HL-60 (cell line): ENCODE measurements around the gene MRPS18A.

Experiments
- DNase-seq, 2 experiments: peaks; one replicate each; pipeline ENCODE4 v3.0.0-alpha.2; 2010 to 2020; ENCODE audit warnings: low read depth in 1 of 2, low spot score in 1 of 2
- H3K27ac ChIP-seq: fragments of 250-450 bp; sonication (Bioruptor Pico); replicated peaks from 2 replicates; pipeline ENCODE4 v1.5.1; 2020; ENCODE audit warnings: mild to moderate bottlenecking, moderate library complexity
- H3K27me3 ChIP-seq: fragments of 250-450 bp; sonication (Bioruptor Pico); 2 replicates; pipeline ENCODE4 v1.5.1; 2021; ENCODE audit warnings: mild to moderate bottlenecking, moderate library complexity; ENCODE audit not compliant: insufficient read depth, poor library complexity, severe bottlenecking
- H3K4me3 ChIP-seq: replicated peaks from 2 replicates; pipeline ENCODE4 v1.5.1; 2011; ENCODE audit warnings: mild to moderate bottlenecking, control low read depth, low read length; ENCODE audit not compliant: insufficient read depth
- CTCF ChIP-seq: IDR thresholded peaks from one replicate; pipeline ENCODE4 v1.5.1; 2011; ENCODE audit warnings: low read length, control low read depth, inconsistent platforms; ENCODE audit not compliant: insufficient read depth
- GABPA ChIP-seq: IDR thresholded peaks from 2 replicates; pipeline ENCODE4 v1.6.1; 2012; ENCODE audit warnings: low read depth
- POLR2AphosphoS5 ChIP-seq: IDR thresholded peaks from 2 replicates; pipeline ENCODE4 v1.6.1; 2012; ENCODE audit warnings: low read depth
- SPI1 ChIP-seq: IDR thresholded peaks from 2 replicates; pipeline ENCODE4 v1.6.1; 2012; ENCODE audit warnings: low read depth, mild to moderate bottlenecking, borderline replicate concordance
- TF ChIP-seq, protein P1 (sequence below): IDR thresholded peaks from 2 replicates; pipeline ENCODE4 v1.6.1; 2012; ENCODE audit warnings: low read depth; ENCODE audit not compliant: insufficient replicate concordance

Gene MRPS18A

GRCh38 chr6:43710576-43710975 lies 23.0 kb upstream of the MRPS18A start:
- H3K27me3 ChIP-seq = no peaks in the 10 kb centered on the region
- TF ChIP-seq GABPA = no peak
- TF ChIP-seq, protein P1, sequence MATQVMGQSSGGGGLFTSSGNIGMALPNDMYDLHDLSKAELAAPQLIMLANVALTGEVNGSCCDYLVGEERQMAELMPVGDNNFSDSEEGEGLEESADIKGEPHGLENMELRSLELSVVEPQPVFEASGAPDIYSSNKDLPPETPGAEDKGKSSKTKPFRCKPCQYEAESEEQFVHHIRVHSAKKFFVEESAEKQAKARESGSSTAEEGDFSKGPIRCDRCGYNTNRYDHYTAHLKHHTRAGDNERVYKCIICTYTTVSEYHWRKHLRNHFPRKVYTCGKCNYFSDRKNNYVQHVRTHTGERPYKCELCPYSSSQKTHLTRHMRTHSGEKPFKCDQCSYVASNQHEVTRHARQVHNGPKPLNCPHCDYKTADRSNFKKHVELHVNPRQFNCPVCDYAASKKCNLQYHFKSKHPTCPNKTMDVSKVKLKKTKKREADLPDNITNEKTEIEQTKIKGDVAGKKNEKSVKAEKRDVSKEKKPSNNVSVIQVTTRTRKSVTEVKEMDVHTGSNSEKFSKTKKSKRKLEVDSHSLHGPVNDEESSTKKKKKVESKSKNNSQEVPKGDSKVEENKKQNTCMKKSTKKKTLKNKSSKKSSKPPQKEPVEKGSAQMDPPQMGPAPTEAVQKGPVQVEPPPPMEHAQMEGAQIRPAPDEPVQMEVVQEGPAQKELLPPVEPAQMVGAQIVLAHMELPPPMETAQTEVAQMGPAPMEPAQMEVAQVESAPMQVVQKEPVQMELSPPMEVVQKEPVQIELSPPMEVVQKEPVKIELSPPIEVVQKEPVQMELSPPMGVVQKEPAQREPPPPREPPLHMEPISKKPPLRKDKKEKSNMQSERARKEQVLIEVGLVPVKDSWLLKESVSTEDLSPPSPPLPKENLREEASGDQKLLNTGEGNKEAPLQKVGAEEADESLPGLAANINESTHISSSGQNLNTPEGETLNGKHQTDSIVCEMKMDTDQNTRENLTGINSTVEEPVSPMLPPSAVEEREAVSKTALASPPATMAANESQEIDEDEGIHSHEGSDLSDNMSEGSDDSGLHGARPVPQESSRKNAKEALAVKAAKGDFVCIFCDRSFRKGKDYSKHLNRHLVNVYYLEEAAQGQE = no peak
- no peak for TF ChIP-seq POLR2AphosphoS5
- no peak for TF ChIP-seq SPI1
- TF ChIP-seq CTCF = no peak
- H3K27ac ChIP-seq = no peak overlapping the region
- DNase-seq = no peak
- no peak overlapping the region for H3K4me3 ChIP-seq

GRCh38 chr6:43709654-43710303 lies 22.2 kb upstream of the MRPS18A start:
- DNase-seq = no peak
- TF ChIP-seq POLR2AphosphoS5 (no peak), GABPA (no peak), CTCF (no peak), SPI1 (no peak)
- TF ChIP-seq, protein P1 = no peak
- Histone ChIP-seq H3K27me3 (no peaks in the 10 kb centered on the region), H3K4me3 (no peak overlapping the region), H3K27ac (no peak overlapping the region)

GRCh38 chr6:43708860-43709653 lies 21.5 kb upstream of the MRPS18A start:
- TF ChIP-seq, protein P1 = no peak
- no peak for TF ChIP-seq CTCF
- no peak for TF ChIP-seq POLR2AphosphoS5
- no peak for TF ChIP-seq SPI1
- TF ChIP-seq GABPA = no peak
- H3K27ac ChIP-seq = no peak overlapping the region

More at GRCh38 chr6:43708860-43709653, 21.5 kb upstream of the MRPS18A start:
- DNase-seq = peak; percentile 25 to 64
- Histone ChIP-seq H3K27me3 (no peaks in the 10 kb centered on the region), H3K4me3 (no peak overlapping the region)
